Measurements from ENCODE around the gene RAD51B. TPM values are rescaled to one million over a fixed set of nuclear protein-coding genes. Genes with fewer than 3 reads are reported as not detected.

RAD51B gene
- total and polyA plus RNA-seq, 2 experiments from 2014 or later = 11.7 to 17.8 TPM

DNA sequence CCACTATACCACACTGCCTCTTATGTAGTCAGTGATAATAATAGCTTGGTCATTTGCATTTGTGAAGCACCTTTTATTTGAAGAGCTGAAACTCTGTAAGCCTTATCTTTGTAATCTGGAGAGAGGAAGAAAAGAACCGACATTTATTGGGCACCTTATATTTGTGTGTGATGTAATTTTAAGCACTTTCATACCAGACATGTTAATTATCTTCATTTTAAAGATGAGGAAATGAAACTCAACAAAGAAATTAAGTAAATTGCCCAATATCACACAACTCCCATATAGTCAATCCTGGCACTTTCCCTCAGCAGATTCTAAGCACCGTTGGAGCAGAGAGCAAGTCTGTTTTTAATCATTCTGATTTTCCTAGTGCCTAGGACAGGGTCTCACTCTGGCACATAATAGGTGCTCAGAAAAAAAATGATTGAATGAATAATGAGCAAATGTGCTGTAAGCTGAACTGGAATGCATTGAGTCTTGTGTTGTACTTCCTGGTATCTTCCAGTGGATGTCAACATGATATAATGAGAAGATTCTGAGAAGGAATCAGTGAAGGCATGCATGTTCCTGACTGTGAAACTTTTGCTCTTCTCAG lies 554.4 kb downstream of the RAD51B start:
- TF ChIP-seq, protein P1, sequence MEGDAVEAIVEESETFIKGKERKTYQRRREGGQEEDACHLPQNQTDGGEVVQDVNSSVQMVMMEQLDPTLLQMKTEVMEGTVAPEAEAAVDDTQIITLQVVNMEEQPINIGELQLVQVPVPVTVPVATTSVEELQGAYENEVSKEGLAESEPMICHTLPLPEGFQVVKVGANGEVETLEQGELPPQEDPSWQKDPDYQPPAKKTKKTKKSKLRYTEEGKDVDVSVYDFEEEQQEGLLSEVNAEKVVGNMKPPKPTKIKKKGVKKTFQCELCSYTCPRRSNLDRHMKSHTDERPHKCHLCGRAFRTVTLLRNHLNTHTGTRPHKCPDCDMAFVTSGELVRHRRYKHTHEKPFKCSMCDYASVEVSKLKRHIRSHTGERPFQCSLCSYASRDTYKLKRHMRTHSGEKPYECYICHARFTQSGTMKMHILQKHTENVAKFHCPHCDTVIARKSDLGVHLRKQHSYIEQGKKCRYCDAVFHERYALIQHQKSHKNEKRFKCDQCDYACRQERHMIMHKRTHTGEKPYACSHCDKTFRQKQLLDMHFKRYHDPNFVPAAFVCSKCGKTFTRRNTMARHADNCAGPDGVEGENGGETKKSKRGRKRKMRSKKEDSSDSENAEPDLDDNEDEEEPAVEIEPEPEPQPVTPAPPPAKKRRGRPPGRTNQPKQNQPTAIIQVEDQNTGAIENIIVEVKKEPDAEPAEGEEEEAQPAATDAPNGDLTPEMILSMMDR (IDR thresholded peaks at IDR 0.05; ENCODE audit: low read depth, low read length) = no peak
- H3K27me3 ChIP-seq = no peaks in the 10 kb centered on the region
- H3K27ac ChIP-seq = no peak overlapping the region
- no peak for DNase-seq (ENCODE audit: low read depth in 1 of 2, low spot score in 1 of 2)
- no peak overlapping the region for H3K4me3 ChIP-seq
- H3K9me3 ChIP-seq (ENCODE audit: low read depth) = no peaks in the 10 kb centered on the region
- H3K36me3 ChIP-seq = no peaks in the 10 kb centered on the region
- peaks cover 4% of the 10 kb centered on the region for H3K4me1 ChIP-seq (ENCODE audit: low read depth)

DNA sequence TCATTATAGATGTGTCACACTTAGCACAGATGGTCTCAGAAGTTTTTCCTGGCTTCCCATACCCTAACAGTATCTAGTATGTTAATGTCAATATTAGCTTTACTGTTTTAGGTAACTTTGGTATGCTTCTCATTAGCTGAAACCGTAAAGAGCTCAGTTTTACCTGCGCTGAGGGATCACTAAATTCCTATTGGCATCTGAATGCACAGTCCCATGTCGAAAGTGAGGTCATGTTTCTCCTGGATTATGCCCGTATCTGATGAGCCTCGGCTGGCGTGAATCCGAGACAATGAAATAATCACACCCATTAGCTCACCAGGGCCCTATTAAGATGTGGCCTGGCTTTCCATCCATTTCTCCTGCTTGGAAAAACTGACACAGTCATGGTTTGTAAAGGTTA lies 555.1 kb downstream of the RAD51B start:
- H3K27me3 ChIP-seq = no peaks in the 10 kb centered on the region
- no peaks in the 10 kb centered on the region for H3K36me3 ChIP-seq
- H3K9me3 ChIP-seq (ENCODE audit: low read depth) = no peaks in the 10 kb centered on the region
- no peak overlapping the region for H3K27ac ChIP-seq
- peaks cover 4% of the 10 kb centered on the region for H3K4me1 ChIP-seq (ENCODE audit: low read depth)
- no peak for DNase-seq (ENCODE audit: low read depth in 1 of 2, low spot score in 1 of 2)
- H3K4me3 ChIP-seq = no peak overlapping the region
- TF ChIP-seq, protein P1 (IDR thresholded peaks at IDR 0.05; ENCODE audit: low read depth, low read length) = no peak

DNA sequence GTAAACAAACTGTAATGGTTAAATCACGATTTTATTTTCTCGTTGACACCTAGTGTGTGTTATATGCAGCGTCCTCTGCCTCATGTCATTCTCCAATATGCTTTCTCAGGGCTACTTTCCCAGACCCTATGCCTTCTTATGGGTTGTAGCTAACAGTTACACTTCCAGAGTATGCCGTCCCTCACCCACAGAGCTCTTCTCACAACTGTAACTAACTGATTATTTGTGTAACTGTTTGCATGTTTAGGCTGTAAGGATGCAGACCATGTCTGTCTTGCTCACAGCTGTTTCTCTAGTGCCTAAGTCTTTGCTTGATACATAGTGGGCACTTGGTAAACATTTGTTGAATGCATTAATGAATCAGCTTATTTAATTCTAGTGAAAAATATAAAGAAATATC lies 555.8 kb downstream of the RAD51B start:
- Histone ChIP-seq H3K27ac (no peak overlapping the region), H3K4me3 (no peak overlapping the region), H3K27me3 (no peaks in the 10 kb centered on the region), H3K4me1 (ENCODE audit: low read depth) (peaks cover 4% of the 10 kb centered on the region), H3K9me3 (ENCODE audit: low read depth) (no peaks in the 10 kb centered on the region), H3K36me3 (no peaks in the 10 kb centered on the region)
- no peak for DNase-seq (ENCODE audit: low read depth in 1 of 2, low spot score in 1 of 2)
- TF ChIP-seq, protein P1 (IDR thresholded peaks at IDR 0.05; ENCODE audit: low read depth, low read length) = no peak

DNA sequence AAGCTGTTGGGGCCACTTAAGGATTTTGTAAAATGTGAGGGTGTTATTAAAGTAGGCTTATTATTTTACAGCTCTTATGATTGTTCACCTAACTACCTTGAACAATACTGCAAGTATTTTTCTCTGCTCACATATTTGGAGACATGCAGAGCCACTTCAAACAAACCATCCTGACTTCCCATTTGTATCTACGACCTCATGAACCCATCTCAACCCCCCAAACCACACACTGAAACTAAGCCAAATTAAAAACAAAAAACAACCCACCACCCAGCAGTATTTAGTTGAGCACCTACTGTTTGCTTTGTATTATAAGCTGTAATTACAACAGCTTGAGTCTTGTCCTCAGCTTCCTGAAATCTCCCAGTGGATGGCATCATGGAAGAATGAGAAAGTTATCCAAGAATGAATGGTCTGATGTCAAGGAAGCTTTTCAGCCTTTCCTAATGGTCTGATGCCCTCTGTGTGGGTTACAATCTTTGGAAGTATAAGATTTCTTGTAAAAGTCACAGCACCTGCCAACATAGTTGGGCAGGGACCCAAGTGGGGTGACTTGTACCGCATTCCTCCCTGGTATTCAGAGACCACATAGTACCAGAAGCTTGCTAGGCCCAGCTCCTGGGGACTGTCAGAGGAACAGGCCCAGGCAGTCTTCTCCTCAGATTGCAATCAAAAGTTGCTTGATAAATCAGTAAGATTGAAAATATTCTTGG lies 556.6 kb downstream of the RAD51B start:
- no peak overlapping the region for H3K4me3 ChIP-seq
- DNase-seq (ENCODE audit: low read depth in 1 of 2, low spot score in 1 of 2) = no peak
- no peak overlapping the region for H3K27ac ChIP-seq
- TF ChIP-seq, protein P1 (IDR thresholded peaks at IDR 0.05; ENCODE audit: low read depth, low read length) = no peak
- H3K36me3 ChIP-seq = no peaks in the 10 kb centered on the region
- H3K4me1 ChIP-seq (ENCODE audit: low read depth) = peaks cover 4% of the 10 kb centered on the region
- H3K27me3 ChIP-seq = no peaks in the 10 kb centered on the region
- H3K9me3 ChIP-seq (ENCODE audit: low read depth) = no peaks in the 10 kb centered on the region

DNA sequence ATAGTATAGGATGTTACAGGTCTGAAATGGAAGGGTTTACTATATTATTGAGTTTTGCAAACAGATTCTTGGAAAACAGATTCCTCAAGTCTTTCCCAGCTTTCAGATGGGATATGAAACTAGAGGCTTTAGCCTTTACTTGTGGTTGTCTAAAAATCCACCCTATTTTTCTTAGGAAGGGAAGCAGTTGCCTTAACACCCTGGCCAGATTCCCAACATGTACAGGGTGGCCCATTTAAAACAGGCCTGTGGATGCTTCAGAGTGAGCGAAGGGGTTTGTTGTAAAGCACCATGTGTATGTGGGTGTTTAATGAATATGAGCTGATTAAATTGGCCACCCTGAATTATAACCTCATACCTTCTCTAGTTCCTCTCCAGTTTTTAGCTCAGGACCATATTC lies 557.4 kb downstream of the RAD51B start:
- no peak overlapping the region for H3K4me3 ChIP-seq
- no peaks in the 10 kb centered on the region for H3K9me3 ChIP-seq (ENCODE audit: low read depth)
- H3K36me3 ChIP-seq = no peaks in the 10 kb centered on the region
- no peak overlapping the region for H3K27ac ChIP-seq
- TF ChIP-seq, protein P1 (IDR thresholded peaks at IDR 0.05; ENCODE audit: low read depth, low read length) = no peak
- no peak for DNase-seq (ENCODE audit: low read depth in 1 of 2, low spot score in 1 of 2)
- H3K27me3 ChIP-seq = no peaks in the 10 kb centered on the region
- H3K4me1 ChIP-seq (ENCODE audit: low read depth) = peaks cover 4% of the 10 kb centered on the region
